CD4-positive, alpha-beta T cell (primary cell): ENCODE measurements around the gene KRT1. TPM values are rescaled to one million over a fixed set of nuclear protein-coding genes. Genes with fewer than 3 reads are reported as not detected.

Experiments
- ATAC-seq: fragments of 200-7000 bp; cut with Tn5 transposase; one replicate; pipeline ENCODE4 v1.10.0; 2022; ENCODE audit warnings: mild to moderate bottlenecking; ENCODE audit not compliant: poor library complexity
- CTCF ChIA-PET: fragments of 350-600 bp; sonication (Branson Sonifier 250); formaldehyde crosslinking; loops from one replicate; lab custom pipeline; 2021; ENCODE audit warnings: antibody characterized with exemption, inconsistent platforms; lab: Charles Lee
- POLR2A ChIA-PET: fragments of 350-600 bp; sonication (Branson Sonifier 250); formaldehyde crosslinking; loops from one replicate; lab custom pipeline; 2021; ENCODE audit warnings: antibody characterized with exemption, inconsistent platforms; lab: Charles Lee
- DNase-seq, 14 experiments: peaks; one replicate each; pipeline ENCODE4 v3.0.0-alpha.2; 2013 to 2020; ENCODE audit warnings: mixed read lengths in 2 of 14
- H3K27ac ChIP-seq, 2 donors: one replicate each; pipeline versions ENCODE4 v1.5.1 to v1.7.0; 2013; ENCODE audit warnings: low read length in 2 of 2, low read depth in 1 of 2, mild to moderate bottlenecking in 1 of 2
- H3K27me3 ChIP-seq, 2 experiments: 1 replicate in 1 of 2; 2 replicates in 1 of 2; pipeline versions ENCODE4 v1.6.1 to v1.7.0; 2013; ENCODE audit warnings: low read length in 2 of 2, control low read depth in 1 of 2, mild to moderate bottlenecking in 1 of 2, moderate library complexity in 1 of 2; ENCODE audit not compliant: insufficient read depth in 2 of 2, control insufficient read depth in 1 of 2
- H3K36me3 ChIP-seq: one replicate; pipeline ENCODE4 v1.6.1; 2013; ENCODE audit warnings: low read length, control low read depth; ENCODE audit not compliant: insufficient read depth
- H3K4me1 ChIP-seq: one replicate; pipeline ENCODE4 v1.6.1; 2013; ENCODE audit warnings: low read length, control low read depth; ENCODE audit not compliant: insufficient read depth
- H3K4me3 ChIP-seq: one replicate; pipeline ENCODE4 v1.5.1; 2013; ENCODE audit warnings: mild to moderate bottlenecking, low read length, moderate library complexity
- H3K9me3 ChIP-seq, 2 experiments: 1 replicate in 1 of 2; 2 replicates in 1 of 2; pipeline versions ENCODE4 v1.6.1 to v1.7.0; 2013; ENCODE audit warnings: low read length in 2 of 2, mild to moderate bottlenecking in 2 of 2, control low read depth in 1 of 2, moderate library complexity in 1 of 2; ENCODE audit not compliant: control insufficient read depth in 1 of 2, insufficient read depth in 1 of 2
- H3K27ac Mint-ChIP-seq: one replicate; pipeline ENCODE4 v1.8.0; 2020; ENCODE audit warnings: mixed read lengths
- H3K27me3 Mint-ChIP-seq: one replicate; pipeline ENCODE4 v1.8.0; 2021; ENCODE audit warnings: mixed read lengths
- H3K36me3 Mint-ChIP-seq: one replicate; pipeline ENCODE4 v1.8.0; 2021; ENCODE audit warnings: low read depth, mixed read lengths
- H3K4me1 Mint-ChIP-seq: one replicate; pipeline ENCODE4 v1.8.0; 2021; ENCODE audit warnings: low read depth, mixed read lengths
- H3K4me3 Mint-ChIP-seq: one replicate; pipeline ENCODE4 v1.8.0; 2020; ENCODE audit warnings: mild to moderate bottlenecking, mixed read lengths
- H3K9me3 Mint-ChIP-seq: one replicate; pipeline ENCODE4 v1.8.0; 2020; ENCODE audit warnings: mixed read lengths
- intact Hi-C, 2 experiments: fragments of 100-400 bp; cut with DNase I in 1 of 2; cut with micrococcal nuclease in 1 of 2; formaldehyde crosslinking; loops; one replicate each; pipeline versions ENCODE4 v1.15.1 to v1.9.0; 2023 to 2025; cut with DNase I, micrococcal nuclease
- total RNA-seq, 174 experiments: library from RNA in 2 of 174; stranded (reverse) in 2 of 174; gene quantifications; one replicate each; pipeline ENCODE4 v1.2.3 and lab custom pipeline; 2021 to 2026
- TF ChIP-seq, protein P1 (sequence below): fragments of 200-600 bp; IDR thresholded peaks from one replicate; pipeline ENCODE4 v1.8.0; 2022; ENCODE audit warnings: antibody characterized with exemption, mild to moderate bottlenecking

The KRT1 gene
- total RNA-seq, 2 experiments from 2014 or later = 3.9 to 4.0 TPM

DNA sequence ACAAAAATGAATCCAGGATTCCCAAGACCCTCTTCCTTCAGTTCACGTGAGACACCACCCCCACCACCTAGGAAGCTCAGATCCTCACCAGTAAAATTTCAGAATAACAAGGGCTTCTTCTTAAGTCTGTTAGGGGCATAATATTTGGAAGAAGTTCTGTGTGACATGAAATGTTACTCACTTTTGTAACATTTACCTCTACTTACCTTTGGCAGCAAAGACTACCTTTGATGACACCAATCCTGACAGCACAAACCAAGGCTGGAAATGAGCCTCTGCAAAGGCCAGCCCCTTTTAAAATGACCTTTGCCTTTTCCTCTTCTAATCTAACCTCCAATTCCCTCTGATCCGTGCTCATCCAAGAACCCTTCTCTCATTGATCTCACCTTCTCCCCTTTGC lies 42.5 kb upstream of the KRT1 start:
- Histone ChIP-seq H3K27me3 (no peaks in the 10 kb centered on the region), H3K9me3 (peaks cover 0 to 4% of the 10 kb centered on the region in 2 experiments), H3K27ac (no peak overlapping the region), H3K4me3 (no peak overlapping the region), H3K4me1 (no peaks in the 10 kb centered on the region), H3K36me3 (no peaks in the 10 kb centered on the region)
- no peaks in the 10 kb centered on the region for H3K36me3 Mint-ChIP-seq
- H3K9me3 Mint-ChIP-seq = no peaks in the 10 kb centered on the region
- no peak overlapping the region for H3K4me3 Mint-ChIP-seq
- TF ChIP-seq, protein P1, sequence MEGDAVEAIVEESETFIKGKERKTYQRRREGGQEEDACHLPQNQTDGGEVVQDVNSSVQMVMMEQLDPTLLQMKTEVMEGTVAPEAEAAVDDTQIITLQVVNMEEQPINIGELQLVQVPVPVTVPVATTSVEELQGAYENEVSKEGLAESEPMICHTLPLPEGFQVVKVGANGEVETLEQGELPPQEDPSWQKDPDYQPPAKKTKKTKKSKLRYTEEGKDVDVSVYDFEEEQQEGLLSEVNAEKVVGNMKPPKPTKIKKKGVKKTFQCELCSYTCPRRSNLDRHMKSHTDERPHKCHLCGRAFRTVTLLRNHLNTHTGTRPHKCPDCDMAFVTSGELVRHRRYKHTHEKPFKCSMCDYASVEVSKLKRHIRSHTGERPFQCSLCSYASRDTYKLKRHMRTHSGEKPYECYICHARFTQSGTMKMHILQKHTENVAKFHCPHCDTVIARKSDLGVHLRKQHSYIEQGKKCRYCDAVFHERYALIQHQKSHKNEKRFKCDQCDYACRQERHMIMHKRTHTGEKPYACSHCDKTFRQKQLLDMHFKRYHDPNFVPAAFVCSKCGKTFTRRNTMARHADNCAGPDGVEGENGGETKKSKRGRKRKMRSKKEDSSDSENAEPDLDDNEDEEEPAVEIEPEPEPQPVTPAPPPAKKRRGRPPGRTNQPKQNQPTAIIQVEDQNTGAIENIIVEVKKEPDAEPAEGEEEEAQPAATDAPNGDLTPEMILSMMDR = no peak
- DNase-seq (no peak), ATAC-seq (no peak)
- no peaks in the 10 kb centered on the region for H3K27me3 Mint-ChIP-seq
- H3K27ac Mint-ChIP-seq = no peak overlapping the region
- ChIA-PET POLR2A (no interaction called here), CTCF (no interaction called here)
- H3K4me1 Mint-ChIP-seq = no peaks in the 10 kb centered on the region
- intact Hi-C loops = no loop called here

DNA sequence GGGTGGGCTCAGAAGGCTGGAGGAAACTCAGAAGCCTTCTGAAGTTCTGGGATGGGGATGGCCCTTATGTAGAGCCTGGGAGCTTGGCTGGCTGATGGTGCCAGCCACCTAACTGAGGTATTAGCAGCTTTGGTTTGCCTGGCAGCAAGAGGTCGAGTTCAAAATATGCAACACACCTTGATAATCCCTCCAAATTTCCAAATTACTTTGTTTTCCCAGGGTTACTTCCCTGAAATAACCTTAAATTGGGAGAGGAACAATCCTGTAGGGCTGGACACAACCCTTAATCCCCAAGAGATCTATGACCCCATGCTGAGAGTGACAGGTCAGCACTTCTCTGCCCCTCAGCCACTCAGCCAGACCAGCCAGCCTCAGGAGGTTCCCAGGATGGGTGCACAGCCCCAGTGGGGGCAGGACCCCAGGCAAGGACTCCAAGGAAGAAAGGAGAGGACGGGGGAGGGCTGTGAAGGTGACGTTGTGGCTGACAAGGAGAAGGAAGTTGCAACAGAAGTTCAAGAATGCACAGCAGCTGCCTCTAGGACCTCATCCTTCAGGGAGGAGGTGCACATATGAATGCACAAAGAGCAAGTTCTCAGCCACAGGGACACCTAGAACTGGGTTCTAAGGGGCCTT lies 41.7 kb upstream of the KRT1 start:
- Histone ChIP-seq H3K36me3 (no peaks in the 10 kb centered on the region), H3K27ac (no peak overlapping the region), H3K27me3 (no peaks in the 10 kb centered on the region), H3K4me1 (no peaks in the 10 kb centered on the region), H3K9me3 (peaks cover 0 to 4% of the 10 kb centered on the region in 2 experiments), H3K4me3 (no peak overlapping the region)
- Mint-ChIP-seq H3K27me3 (peaks cover 3% of the 10 kb centered on the region), H3K36me3 (no peaks in the 10 kb centered on the region), H3K4me3 (no peak overlapping the region), H3K4me1 (no peaks in the 10 kb centered on the region), H3K27ac (no peak overlapping the region), H3K9me3 (no peaks in the 10 kb centered on the region)
- ATAC-seq (no peak), DNase-seq (no peak)
- intact Hi-C loops = no loop called here
- CTCF ChIA-PET = no interaction called here
- TF ChIP-seq, protein P1 = no peak
- POLR2A ChIA-PET = no interaction called here

DNA sequence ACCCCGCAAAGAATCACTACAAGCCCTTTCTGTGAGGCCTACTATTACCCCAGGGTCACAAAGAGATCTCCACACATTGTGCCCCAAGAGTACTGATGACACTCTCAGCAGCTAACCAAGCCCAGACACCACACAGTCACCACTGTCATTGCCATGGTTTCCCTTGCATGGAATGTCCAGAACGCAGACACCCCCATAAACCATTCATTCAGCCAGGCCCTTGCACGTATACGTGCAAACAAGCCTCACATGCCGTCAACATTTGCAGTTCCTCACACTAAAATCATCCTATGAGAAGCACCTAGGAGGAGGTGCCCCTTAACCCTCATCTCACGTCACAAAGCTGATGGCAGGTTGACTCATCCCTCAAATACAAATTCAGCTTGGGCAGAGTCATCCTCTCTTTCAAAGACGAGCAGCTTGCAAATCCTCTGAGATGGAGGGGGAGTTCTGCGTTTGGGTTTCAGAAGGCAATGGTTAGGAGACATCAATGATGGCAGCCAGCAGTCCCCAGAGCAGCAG lies 40.2 kb upstream of the KRT1 start:
- H3K4me1 ChIP-seq = no peaks in the 10 kb centered on the region
- ATAC-seq (no peak), DNase-seq (no peak)
- peaks cover 0 to 7% of the 10 kb centered on the region in 2 experiments for H3K9me3 ChIP-seq
- H3K4me3 Mint-ChIP-seq = no peak overlapping the region
- intact Hi-C loops = no loop called here
- no peaks in the 10 kb centered on the region for H3K9me3 Mint-ChIP-seq
- H3K27me3 ChIP-seq = peaks cover 0 to 3% of the 10 kb centered on the region in 2 experiments
- H3K27ac ChIP-seq = no peak overlapping the region
- no peak overlapping the region for H3K4me3 ChIP-seq
- no peaks in the 10 kb centered on the region for H3K36me3 ChIP-seq
- H3K4me1 Mint-ChIP-seq = peaks cover 7% of the 10 kb centered on the region
- no peaks in the 10 kb centered on the region for H3K36me3 Mint-ChIP-seq
- TF ChIP-seq, protein P1 = no peak
- POLR2A ChIA-PET = no interaction called here
- no peak overlapping the region for H3K27ac Mint-ChIP-seq
- CTCF ChIA-PET = no interaction called here
- peaks cover 15% of the 10 kb centered on the region for H3K27me3 Mint-ChIP-seq
